ENCODE data around the gene C1QTNF1.

Gene C1QTNF1, protein sequence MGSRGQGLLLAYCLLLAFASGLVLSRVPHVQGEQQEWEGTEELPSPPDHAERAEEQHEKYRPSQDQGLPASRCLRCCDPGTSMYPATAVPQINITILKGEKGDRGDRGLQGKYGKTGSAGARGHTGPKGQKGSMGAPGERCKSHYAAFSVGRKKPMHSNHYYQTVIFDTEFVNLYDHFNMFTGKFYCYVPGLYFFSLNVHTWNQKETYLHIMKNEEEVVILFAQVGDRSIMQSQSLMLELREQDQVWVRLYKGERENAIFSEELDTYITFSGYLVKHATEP

DNA sequence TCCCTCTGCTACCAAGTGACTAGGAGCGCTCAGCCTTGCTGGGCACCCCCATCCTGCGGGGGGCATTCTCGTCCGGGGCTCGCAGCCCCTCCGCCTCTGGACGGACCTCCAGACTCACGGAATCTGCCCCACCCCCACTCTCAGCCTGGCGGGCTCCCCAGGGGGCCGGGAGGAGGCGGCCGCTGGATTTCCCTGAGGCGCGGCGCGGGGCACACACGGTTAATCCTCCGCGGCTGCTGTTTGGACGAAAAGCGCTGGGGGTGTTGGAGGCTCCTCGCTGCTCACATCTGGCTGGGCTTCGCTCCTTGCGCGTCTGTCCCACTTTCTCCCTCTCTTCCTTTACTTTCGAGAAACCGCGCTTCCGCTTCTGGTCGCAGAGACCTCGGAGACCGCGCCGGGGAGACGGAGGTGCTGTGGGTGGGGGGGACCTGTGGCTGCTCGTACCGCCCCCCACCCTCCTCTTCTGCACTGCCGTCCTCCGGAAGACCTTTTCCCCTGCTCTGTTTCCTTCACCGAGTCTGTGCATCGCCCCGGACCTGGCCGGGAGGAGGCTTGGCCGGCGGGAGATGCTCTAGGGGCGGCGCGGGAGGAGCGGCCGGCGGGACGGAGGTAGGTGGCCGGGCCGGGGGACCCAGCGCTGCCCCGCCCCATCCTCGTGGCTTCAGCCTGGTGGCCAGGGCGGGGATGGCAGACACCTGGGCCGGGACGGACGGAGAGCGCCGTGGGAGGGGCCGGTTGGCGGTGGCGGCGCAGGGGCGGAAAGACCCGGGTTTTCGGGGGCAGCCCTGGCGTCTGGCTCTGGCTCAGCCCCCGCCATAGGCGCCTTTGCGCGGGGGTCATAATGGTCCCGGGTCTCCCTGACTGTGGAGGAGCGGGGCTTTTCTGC, at the start of gene C1QTNF1:
TSS of gene C1QTNF1 (plus strand) at position 284 of the 886 bp plus-strand sequence. CDS start 19,800 bp downstream, outside the sequence.
- no peak for DNase-seq

DNA sequence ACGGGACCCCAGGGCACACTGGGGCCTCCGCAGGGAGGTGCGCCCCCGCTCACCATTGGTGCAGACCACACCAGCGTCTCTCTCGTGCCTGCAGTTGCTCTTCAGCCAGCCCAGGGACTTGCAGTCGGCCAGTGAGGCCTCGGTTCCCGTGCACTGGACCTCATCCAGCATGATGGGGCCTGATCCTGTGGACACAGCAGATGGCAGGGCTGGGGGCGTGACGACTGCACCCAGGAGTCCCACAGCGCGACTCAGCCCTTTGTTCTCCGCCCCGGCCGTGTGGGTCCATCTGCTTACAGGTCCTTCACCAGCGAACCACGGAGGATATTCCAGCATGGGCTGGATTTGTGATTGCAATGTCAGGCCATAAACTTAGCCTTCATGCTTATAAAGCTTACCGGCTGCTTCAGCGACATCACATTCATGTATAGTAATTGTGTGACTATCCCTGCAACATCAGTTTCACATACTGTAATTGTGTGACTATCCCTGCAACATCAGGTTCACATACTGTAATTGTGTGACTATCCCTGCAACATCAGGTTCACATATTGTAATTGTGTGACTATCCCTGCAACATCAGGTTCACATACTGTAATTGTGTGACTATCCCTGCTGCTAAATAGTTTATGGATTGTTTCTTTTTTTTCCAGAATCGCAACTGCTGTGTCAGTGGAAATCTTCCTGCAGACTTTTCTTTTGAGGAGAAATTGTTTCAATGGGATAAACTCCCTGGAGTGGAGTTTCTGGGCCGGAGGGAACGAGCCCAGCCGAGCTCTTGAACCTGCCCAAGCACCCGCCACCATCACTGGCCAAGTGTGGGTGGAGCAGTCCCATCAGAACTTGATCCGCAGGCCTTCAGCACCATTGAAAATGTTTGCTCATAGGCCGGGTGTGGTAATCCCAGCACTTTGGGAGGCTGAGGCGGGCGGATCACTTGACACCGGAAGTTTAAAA, 49.1 kb upstream of the C1QTNF1 start:
- DNase-seq, result no peak

DNA sequence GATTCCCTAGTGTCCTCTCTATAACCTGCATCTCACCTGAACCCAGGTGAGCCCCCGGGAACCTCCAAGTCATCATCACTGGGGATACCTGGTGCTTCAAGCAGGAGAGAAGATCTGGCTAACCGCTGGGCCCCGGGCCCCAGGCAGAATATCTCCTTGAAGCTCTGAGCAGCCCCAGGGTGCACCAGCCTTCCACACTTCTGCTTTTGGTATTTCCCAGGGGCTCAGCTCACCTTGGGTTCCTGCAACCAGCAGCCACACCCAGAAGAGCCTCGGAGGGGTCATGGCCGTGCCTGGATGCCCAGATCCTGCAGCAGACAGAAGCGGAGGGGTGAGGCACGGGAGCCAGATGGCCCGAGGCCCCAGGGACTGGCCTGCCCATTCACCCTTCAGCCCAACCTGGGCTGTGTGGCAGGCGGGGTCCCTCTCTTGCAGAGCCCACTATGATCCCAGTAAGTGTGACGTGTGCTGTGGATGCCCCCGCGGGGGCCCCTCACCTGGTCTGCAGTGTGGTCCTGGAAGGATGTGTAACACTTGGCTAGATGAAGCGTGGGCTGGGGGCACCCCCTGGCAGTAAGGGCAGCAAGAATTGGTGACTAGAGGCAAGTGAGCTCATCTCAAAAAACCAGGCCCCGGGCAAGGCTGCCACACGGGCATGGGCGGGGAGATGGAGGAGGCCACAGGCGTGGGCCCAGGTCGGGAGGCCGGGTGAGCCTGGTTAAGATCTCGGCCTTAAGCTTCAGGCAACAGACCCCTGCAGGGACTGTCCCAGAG, 46.9 kb upstream of the C1QTNF1 start:
- no peak for DNase-seq

DNA sequence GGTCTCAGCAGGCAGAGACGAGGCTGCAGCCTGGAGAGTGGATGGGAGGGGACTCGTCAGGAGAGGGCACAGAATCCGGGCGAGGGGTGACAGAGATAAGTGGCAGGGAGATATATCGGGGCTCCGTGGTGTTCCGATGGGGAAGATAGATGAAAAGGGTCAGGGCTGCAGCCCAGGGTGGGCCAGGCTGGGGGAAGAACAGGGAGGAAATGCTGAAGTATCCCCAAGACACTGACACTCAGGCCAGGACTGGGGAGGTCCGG, 46.4 kb upstream of the C1QTNF1 start:
- DNase-seq, result no peak

DNA sequence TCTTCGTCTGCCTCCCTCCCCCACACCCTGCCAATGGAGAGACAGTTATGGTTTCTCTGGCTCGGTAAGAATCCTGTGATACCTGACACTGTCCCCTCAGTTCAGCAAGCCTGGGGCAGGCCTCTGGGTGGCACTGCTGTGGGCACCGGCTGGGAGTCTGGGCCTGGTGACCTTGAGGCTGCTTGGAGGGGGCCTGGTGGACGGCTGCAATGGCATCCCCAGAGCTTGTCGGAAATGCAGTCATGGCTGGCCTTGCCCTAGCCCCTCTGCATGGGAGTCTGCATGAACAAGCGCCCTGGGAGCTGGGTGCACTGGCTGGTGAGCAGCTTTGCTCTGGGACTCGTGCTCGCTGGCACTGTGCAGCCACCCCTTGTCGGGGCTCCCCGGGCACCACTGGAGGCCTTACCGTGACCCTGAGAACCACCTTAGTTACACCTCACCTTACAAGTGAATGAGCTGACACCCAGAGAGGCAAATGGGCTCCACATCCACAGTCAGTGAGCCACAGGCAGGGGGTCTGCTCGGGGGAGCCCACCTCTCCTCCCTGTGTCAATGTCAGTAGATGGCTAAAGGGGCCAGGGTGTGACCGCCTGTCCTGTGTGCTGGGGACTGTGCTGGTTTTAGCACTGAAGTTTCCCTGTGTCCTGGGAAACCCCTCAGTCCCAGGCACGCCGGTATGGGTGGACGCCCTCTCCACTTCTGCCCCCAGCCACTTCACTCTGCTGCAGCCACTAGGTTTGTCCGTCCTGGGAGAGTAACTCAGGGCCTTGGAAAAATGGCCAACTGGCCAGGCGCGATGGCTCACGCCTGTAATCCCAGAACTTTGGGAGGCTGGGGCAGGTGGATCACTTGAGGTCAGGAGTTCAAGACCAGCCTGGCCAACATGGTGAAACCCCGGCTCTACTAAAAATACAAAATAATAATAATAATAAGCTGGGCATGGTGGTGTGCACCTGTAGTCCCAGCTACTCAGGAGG, 45.7 kb upstream of the C1QTNF1 start:
- DNase-seq, result no peak

DNA sequence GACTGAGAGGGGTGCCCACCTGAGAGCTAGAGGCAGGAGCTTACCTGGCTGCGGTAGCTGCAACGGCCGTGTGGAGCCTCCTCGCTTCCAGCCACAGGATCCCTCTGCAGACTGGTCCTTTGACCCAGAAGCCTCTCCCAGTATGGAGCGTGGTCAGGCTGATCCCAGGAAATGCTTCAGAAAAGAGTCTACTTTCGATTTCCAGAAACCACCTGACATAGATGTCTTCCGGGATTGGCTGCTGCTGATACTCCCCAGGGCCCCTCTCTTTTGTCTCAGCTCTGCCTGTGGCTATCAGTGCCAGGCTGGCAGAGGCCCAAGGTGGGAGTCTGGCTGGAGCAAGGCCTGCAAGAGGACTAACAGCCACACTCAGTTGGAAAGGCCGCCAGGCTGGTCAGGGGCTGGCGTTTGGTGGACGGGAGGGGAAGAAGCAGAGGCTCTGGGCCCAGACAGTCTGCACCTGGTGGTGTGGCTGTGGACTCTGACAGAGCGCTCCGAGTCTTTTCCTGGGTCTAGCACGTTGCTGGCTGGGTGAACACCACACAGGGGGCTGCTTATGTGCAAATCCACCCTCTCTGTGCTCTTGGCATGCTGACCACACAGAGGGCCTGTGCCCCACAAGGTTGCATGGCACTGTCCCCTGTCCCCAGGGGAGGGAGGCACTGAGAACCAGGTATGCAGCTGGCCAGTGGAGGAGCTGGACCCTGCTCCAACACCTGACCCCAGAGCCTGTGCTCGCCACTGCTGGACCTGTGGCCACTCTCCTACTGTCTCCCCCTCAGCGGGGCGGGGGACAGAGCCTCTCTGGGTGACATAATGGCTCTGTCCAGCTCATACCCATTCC, 44.0 kb upstream of the C1QTNF1 start, which contains the start of gene LGALS3BP:
TSS of gene LGALS3BP (minus strand) at position 144 of the 844 bp plus-strand sequence. CDS start 2,732 bp downstream, outside the sequence.
- peak; percentile 98 for DNase-seq

DNA sequence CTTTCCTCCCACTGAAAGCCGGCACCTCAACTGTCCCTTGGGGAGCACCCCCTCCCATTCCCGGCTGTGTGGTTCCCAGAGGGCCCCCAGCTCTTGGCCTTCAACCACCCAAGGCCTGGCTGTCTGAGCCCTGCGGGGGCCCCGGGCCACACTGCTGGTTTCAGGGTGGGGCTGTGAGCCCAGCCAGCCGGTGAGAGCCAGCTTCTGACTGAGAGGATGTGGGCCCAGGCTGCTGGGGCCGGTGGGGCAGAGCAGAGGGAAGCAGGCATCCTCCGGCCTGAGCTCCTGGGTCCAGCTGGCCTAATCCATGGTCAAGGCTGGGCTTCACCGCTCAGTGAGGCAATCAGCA, 43.4 kb upstream of the C1QTNF1 start:
- no peak for DNase-seq

DNA sequence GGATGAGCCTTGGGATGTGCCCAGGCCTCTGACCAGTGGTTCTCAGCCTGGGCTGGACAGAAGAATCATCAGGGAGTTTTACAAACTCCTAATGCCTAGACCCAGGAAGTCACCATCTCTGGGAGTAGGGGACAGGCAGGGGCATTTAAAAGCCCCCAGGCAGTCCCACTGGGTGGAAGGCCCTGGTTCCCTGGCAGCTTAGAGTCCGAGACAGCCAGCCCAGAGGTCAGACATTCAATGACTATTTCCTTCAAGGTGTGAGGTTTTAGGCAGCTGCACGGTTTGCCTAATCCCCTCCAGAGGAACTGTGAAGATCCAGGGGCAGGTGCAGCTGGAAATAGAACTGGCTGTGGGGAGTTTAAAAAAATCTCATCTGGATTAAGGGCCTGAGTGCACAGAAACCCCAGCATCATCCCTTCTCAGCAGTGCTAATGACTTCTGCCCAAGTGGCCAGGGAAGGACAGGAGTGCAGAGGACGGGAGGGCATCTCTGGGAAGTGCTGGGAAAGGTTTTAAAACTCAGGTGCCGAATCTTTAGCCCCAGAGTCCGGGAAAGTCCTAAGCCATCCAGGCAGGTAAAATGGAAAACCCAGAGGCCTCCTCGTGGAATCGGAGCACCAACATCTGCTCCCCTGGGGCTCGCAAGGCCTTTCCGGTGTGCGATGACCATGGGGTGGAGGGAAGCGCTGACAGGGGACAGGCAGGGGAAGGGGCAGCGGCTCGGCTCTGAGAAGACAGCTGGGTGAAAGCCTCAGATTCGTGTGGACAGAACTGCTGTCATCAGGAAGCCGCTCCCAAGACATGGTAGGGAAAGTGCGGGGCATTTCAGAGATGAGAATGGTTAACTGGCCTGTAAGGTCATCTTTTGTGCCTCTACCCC, 42.7 kb upstream of the C1QTNF1 start:
- no peak for DNase-seq

DNA sequence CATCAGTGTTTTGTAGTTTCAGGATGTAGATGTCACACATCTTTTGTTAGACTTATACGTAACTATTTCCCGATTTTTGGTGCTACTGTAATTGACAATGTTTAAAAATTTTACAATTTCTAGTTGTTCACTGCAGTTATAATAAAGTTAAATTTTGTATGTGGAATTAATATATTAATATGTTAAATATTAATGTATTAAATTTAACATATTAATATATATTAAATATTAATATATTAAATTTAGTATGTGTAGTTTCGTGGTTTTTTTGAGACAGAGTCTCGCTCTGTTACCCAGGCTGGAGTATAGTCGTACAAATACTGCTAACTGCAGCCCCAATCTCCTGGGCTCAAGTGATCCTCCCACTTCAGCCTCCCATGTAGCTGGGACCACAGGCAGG, 38.6 kb upstream of the C1QTNF1 start:
- no peak for DNase-seq

DNA sequence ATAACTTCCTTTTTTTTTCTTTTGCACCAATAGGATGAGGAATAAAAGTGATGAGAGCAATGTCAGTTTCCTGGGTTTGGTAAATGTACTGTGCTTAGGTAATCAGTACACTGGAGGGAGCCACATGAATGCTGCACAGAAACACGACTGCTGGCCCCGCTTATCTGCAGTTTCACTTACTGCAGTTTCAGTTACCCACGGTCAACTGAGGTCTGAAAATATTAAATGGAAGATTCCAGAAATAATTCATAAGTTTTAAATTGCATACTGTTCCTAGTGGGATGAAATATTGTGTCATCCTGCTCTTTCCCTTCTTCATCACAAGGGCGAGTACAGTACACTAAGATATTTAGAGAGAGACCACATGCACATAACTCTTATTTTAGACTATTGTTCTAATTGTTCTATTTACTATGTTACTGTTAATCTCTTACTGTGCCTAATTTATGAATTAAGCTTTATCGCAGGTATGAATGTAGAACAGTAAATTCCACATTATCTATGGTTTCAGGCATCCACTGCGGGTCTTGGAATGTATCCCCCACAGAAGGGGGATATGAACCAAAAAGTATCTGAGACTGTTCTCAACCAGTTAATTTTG, 37.8 kb upstream of the C1QTNF1 start:
- DNase-seq, result peak; percentile 18

DNA sequence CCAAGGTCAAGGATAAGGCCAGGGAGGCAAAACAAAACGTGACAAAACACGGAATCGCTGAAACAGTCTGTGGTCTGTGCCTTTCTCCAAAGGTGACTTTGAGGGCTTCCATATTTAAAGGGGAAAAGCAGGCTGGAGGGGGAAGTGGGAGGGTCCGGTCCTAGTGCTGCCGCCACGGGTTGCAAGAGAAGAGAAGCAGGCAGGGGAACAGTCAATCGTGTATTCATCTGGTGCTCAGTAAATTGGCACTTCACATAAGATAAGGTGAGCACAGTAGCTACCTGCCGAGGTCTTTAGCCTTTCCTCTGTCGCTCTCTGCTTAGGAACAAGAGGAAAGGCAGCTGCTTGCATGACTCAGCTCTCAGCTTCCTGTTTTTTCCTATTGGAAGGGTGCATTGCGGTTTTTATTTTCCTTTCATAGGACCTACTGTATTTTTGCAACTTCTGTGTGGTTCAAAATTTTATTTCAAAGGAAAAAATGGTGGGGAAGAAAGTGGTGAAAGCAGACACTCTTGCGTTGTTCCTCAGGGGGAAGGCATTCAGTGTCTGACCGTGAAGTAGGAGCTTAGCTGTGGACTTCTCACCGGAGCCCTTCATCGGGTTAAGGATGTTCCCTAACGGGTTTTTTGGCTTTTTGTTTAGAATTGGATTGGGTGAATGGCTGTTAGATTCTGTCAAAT, 37.2 kb upstream of the C1QTNF1 start:
- no peak for DNase-seq

DNA sequence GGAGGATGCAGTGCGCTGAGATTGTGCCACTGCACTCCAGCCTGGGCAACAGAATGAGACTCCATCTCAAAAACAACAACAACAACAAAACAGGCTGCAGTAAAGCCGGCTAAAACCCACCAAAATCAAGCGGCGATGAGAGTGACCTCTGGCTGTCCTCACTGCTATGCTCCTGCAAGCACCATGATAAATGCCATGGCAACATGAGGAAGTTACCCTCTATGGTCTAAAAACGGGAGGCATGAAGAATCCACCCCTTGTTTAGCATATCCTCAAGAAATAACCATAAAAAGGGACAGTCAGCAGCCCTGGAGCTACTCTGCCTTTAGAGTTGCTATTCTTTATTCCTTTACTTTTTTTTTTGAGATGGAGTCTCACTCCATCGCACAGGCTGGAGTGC, 35.8 kb upstream of the C1QTNF1 start:
- DNase-seq, result no peak

DNA sequence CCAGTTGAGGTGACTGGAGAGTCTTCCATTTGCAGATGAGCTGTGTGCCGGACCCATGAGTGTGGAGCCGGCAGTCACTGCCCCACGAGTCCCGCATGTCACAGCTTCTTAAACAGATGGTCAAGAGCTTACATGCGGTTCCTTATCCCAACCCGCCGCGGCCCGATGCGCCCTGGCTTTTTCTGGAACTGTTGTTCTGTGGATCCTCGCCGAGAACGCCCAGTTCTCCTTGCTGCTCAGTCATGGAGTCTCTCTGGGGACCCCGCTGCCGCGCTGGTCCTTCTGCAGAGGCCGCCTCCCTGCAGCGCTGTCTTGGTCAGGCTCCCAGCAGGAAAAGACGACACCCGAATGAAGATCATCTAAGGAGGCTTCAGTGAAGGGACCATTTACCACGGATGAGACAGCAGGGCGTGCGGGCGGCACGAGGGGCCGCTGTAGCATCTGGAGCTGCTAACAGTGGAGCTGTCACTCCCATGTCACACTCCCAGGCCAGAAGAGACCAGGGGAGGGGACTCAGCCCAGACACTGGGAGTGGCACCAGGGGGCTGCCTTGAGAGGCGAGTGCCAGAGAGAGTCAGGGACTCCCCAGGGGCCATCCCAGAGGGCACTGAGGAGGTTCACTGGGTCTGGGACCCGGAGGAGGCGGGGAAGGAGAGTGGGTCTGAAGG, 33.5 kb upstream of the C1QTNF1 start:
- DNase-seq, result no peak

DNA sequence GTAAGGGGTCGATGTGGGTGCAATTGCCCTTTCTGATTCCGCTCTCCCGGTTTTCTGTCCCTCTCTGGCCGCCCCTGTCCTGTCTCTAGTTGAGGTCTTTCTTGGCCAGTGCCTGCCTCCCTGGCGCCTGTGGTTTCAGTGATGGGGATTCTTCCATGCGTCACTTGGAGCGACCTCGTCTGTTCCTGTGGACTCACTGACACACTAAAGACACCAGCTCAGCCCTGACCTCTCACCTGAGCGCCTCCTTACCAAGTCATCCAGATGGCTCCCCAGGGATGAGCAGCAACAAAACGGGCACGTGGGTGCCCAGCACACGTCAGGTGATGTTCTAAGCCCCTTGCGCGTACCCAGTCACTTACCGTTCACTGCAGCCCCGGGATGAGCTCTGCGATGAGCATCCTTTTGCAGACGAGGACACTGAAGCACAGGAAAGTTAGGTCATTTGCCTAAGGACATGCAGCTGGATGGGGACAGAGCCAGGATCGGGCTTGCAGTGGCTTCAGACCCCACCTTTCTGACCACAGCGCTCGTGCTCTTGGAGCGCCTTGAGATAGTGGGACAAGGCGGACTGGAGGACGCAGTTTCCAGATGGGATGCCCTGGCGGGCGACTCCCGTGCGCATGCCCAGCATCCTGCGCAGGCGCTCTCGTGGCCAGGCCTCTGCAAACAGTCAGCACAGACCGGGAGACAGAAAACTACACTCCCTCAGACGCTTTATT, 32.8 kb upstream of the C1QTNF1 start:
- DNase-seq, result no peak

DNA sequence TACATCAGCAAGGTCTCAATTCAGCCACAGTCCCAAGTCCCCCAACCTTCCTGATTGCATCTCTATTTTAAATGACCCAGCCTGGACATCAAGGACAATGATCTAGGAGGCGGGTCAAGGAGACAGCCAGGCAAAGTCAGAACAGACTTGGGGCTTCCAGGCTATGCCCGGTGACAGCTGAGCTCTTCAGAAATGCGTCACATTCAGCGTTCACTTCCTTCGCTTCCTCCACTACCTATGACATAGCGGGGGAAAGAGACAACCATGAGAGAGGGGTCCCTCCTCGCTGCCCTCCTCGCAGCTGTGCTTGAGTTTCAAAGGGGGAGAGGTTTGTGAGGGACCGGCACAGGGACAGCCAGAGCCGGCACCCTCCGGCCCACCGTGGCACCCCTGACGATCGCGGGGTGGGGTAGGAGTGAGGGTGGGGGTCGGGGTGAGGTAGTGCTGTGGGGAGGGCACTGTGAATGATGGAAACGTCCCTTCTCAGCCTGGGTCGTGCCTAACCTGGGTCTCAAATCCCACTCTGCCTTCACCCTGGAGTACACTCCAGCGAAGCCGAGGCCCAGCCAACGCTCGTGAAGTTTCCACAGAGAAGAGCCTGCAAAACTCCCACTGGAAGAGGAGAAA, 31.9 kb upstream of the C1QTNF1 start:
- no peak for DNase-seq

DNA sequence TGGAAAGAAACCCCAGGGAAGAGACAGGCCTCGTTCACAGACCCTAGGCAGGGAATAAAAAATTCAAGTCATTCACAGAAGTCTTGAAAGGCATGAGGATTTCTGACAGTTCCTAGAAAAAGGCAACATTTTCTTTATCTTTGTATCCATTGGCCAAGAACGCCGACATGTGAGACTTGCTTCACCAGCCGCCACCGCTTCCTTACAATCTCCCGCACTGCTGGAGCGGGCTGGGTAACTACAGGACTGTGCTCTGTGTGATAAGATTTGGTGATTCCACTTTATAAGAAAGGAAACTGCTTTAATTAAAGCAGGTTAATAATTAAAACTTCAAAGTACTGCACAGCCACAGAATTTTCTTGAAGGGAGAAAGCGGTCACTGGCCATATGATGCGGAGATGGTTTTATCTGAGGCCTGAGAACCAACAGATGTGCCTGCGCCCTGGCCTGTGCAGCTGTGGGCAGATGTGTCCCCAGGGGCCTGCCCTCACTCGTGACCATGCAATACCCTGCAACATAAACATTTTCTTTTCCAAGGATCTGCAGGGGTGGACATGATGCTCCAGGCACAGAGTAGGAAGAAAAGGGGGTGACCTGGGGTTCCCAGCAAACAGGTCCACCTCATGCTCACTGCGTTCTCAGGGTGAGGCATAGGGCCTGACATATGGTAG, 31.3 kb upstream of the C1QTNF1 start:
- no peak for DNase-seq
